Measurements from ENCODE around the gene SLC39A11. TPM values are rescaled to one million over a fixed set of nuclear protein-coding genes. Genes with fewer than 3 reads are reported as not detected.

The SLC39A11 gene
- total RNA-seq, 1 donor from 2014 or later, result 13.2 TPM

DNA sequence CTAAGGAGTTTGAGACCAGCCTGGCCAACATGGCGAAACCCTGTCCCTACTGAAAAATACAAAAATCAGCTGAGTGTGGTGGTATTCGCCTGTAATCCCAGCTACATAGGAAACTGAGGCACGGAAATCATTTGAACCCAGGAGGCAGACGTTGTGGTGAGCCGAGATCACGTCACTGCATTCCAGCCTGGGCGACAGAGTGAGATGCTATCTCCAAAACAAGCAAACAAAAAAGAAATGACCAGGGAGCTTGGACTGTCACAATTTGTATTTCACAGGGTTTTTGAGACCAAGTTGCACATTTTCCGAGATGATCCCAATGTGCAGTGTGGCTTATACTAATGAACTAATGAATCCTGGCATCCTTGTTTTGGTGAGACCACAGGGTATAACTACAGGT lies 156.5 kb downstream of the SLC39A11 start:
- Mint-ChIP-seq H3K9me3 (ENCODE audit: unreplicated experiment) (no peaks in the 10 kb centered on the region), H3K4me3 (ENCODE audit: unreplicated experiment) (no peak overlapping the region), H3K27ac (ENCODE audit: unreplicated experiment) (no peak overlapping the region), H3K27me3 (ENCODE audit: unreplicated experiment) (no peaks in the 10 kb centered on the region), H3K4me1 (ENCODE audit: unreplicated experiment) (no peaks in the 10 kb centered on the region), H3K36me3 (ENCODE audit: low read depth, unreplicated experiment) (no peaks in the 10 kb centered on the region)
- TF ChIP-seq, protein P1, sequence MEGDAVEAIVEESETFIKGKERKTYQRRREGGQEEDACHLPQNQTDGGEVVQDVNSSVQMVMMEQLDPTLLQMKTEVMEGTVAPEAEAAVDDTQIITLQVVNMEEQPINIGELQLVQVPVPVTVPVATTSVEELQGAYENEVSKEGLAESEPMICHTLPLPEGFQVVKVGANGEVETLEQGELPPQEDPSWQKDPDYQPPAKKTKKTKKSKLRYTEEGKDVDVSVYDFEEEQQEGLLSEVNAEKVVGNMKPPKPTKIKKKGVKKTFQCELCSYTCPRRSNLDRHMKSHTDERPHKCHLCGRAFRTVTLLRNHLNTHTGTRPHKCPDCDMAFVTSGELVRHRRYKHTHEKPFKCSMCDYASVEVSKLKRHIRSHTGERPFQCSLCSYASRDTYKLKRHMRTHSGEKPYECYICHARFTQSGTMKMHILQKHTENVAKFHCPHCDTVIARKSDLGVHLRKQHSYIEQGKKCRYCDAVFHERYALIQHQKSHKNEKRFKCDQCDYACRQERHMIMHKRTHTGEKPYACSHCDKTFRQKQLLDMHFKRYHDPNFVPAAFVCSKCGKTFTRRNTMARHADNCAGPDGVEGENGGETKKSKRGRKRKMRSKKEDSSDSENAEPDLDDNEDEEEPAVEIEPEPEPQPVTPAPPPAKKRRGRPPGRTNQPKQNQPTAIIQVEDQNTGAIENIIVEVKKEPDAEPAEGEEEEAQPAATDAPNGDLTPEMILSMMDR (IDR thresholded peaks at IDR 0.05; ENCODE audit: unreplicated experiment), result no peak
- DNase-seq (ENCODE audit: low spot score), result no peak

DNA sequence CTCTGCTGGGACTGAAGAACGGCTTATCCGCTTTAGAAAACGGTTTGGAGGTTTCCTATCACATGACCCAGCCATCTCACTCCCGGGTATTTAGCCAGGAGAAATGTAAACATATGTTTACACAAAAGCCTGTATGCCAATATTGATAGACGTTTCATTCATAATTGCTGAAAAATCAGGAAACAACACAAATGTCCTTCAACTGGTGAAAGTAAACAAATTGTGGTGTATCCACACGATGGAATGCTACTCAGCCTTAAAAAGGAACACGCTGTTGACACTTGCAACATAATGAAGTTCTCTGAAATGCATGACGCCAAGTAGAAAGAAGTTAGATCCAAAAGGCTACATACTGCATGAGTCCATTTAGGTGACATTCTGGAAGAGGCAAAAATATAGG lies 157.6 kb downstream of the SLC39A11 start:
- no peak overlapping the region for H3K27ac Mint-ChIP-seq (ENCODE audit: unreplicated experiment)
- no peak for DNase-seq (ENCODE audit: low spot score)
- H3K27me3 Mint-ChIP-seq (ENCODE audit: unreplicated experiment), result no peaks in the 10 kb centered on the region
- no peaks in the 10 kb centered on the region for H3K36me3 Mint-ChIP-seq (ENCODE audit: low read depth, unreplicated experiment)
- H3K4me3 Mint-ChIP-seq (ENCODE audit: unreplicated experiment), result no peak overlapping the region
- no peaks in the 10 kb centered on the region for H3K9me3 Mint-ChIP-seq (ENCODE audit: unreplicated experiment)
- peaks cover 4% of the 10 kb centered on the region for H3K4me1 Mint-ChIP-seq (ENCODE audit: unreplicated experiment)
- TF ChIP-seq, protein P1 (IDR thresholded peaks at IDR 0.05; ENCODE audit: unreplicated experiment), result no peak

DNA sequence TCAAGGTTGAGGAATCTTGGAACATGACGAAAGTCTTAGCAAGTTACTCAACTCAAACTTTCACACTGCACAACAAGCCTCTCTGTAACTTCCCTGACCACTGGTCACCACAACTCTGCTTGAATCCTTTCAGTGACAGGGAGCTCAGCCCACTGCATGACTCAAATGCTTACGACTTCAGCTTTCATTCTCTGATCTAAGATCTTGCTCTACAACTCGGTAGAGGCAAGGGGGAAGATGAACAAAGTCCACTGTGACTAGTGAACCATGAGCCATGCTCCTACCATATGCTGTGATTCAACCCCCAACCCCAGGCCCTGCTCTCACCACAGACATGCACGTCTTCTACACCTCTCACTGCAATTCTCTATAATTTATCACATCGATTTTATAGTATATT lies 160.9 kb downstream of the SLC39A11 start:
- Mint-ChIP-seq H3K9me3 (ENCODE audit: unreplicated experiment) (no peaks in the 10 kb centered on the region), H3K4me3 (ENCODE audit: unreplicated experiment) (no peak overlapping the region), H3K27me3 (ENCODE audit: unreplicated experiment) (no peaks in the 10 kb centered on the region), H3K36me3 (ENCODE audit: low read depth, unreplicated experiment) (no peaks in the 10 kb centered on the region), H3K27ac (ENCODE audit: unreplicated experiment) (no peak overlapping the region), H3K4me1 (ENCODE audit: unreplicated experiment) (peaks cover 11% of the 10 kb centered on the region)
- DNase-seq (ENCODE audit: low spot score), result no peak
- TF ChIP-seq, protein P1 (IDR thresholded peaks at IDR 0.05; ENCODE audit: unreplicated experiment), result no peak

DNA sequence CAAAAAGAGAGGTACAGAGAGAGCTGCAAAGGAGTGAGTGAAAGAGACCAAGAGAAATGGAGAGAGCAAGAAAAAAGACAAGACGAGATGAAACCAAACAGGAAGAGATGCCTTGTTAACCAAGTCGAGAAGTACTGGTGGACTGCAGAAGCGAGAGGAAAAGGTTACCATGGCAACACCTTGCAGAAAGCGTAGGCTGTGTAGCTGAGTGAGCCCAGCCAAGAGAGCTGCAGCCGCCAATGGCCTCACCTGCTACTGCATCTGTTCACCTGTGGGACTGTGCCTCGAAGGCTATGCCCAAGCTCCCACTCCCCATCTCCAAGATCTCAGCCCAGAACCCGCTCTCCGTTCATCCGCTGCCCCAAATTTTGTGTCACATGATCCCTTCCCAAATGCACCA lies 161.3 kb downstream of the SLC39A11 start:
- DNase-seq (ENCODE audit: low spot score), result no peak

DNA sequence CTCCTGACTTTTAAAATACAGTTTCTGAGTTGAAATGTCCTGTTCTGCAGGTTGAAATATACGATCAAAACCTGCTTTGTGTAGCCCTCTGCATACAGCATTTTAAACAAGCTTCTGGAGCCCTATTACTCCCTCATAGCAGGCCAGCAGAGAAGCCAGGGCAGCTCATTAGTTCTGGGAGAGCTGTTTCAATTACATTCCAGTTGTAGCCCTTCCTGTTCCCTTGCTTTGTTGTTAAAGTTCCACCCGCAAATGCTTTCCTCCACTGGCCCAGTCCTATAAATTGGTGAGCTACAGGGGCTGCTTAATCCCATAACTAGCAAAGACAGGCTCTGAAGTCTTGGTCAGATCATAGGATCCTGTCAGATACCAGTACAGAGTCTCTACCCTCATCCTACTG lies 162.5 kb downstream of the SLC39A11 start:
- Mint-ChIP-seq H3K27ac (ENCODE audit: unreplicated experiment) (no peak overlapping the region), H3K4me3 (ENCODE audit: unreplicated experiment) (no peak overlapping the region), H3K4me1 (ENCODE audit: unreplicated experiment) (peaks cover 15% of the 10 kb centered on the region), H3K9me3 (ENCODE audit: unreplicated experiment) (no peaks in the 10 kb centered on the region), H3K36me3 (ENCODE audit: low read depth, unreplicated experiment) (no peaks in the 10 kb centered on the region), H3K27me3 (ENCODE audit: unreplicated experiment) (no peaks in the 10 kb centered on the region)
- TF ChIP-seq, protein P1 (IDR thresholded peaks at IDR 0.05; ENCODE audit: unreplicated experiment), result no peak
- no peak for DNase-seq (ENCODE audit: low spot score)

More for the DNA sequence above, 161.3 kb downstream of the SLC39A11 start:
- TF ChIP-seq, protein P1 (IDR thresholded peaks at IDR 0.05; ENCODE audit: unreplicated experiment), result no peak
- H3K27ac Mint-ChIP-seq (ENCODE audit: unreplicated experiment), result no peak overlapping the region
- H3K4me1 Mint-ChIP-seq (ENCODE audit: unreplicated experiment), result peaks cover 11% of the 10 kb centered on the region
- no peaks in the 10 kb centered on the region for H3K27me3 Mint-ChIP-seq (ENCODE audit: unreplicated experiment)
- no peaks in the 10 kb centered on the region for H3K9me3 Mint-ChIP-seq (ENCODE audit: unreplicated experiment)
- no peak overlapping the region for H3K4me3 Mint-ChIP-seq (ENCODE audit: unreplicated experiment)
- H3K36me3 Mint-ChIP-seq (ENCODE audit: low read depth, unreplicated experiment), result no peaks in the 10 kb centered on the region
